ENCODE data around the gene UPK2.

- TF ChIP-seq FOS (IDR thresholded peaks at IDR 0.05; ENCODE audit: borderline replicate concordance, insufficient read depth, low read length) (no peak), CTCF (IDR thresholded peaks at IDR 0.05; ENCODE audit: extremely low read depth in 1 of 2, insufficient read depth in 1 of 2, low read depth in 1 of 2, low read length in 2 of 2) (no peak), EZH2 (IDR thresholded peaks at IDR 0.05; ENCODE audit: borderline replicate concordance, low read depth, low read length, severe bottlenecking) (no peak), MAX (IDR thresholded peaks at IDR 0.05; ENCODE audit: insufficient read depth, insufficient read length) (no peak)
Measured at GRCh38 chr11:118908264-118908663, 47.8 kb upstream of the UPK2 start.
